Fibroblast of lung (primary cell): Measurements from ENCODE around the gene AFF2. TPM values are rescaled to one million over a fixed set of nuclear protein-coding genes. Genes with fewer than 3 reads are reported as not detected.
"Not testable (repeated sequence)": the region's sequence is repeated elsewhere in the genome, so short reads cannot be mapped to it uniquely, and the experiment has no call there.

Experiments used
- DNase-seq, 2 donors: peaks; one replicate each; pipeline versions ENCODE4 v3.0.0 to v3.0.0-alpha.2; 2010; ENCODE audit warnings: low read depth in 2 of 2
- H2AFZ ChIP-seq: 2 replicates; pipeline ENCODE4 v1.5.1; 2012; ENCODE audit warnings: low read length, control low read depth, inconsistent platforms
- H3K27ac ChIP-seq: 2 replicates; pipeline ENCODE4 v1.5.1; 2011; ENCODE audit warnings: low read length, control low read depth; ENCODE audit not compliant: insufficient read depth
- H3K27me3 ChIP-seq: 2 replicates; pipeline ENCODE4 v1.5.1; 2011; ENCODE audit warnings: mild to moderate bottlenecking, low read length; ENCODE audit not compliant: control insufficient read depth, insufficient read depth
- H3K36me3 ChIP-seq: 2 replicates; pipeline ENCODE4 v1.5.1; 2011; ENCODE audit warnings: low read length; ENCODE audit not compliant: control insufficient read depth, insufficient read depth
- H3K4me1 ChIP-seq: 2 replicates; pipeline ENCODE4 v1.5.1; 2011; ENCODE audit warnings: low read length; ENCODE audit not compliant: control insufficient read depth, insufficient read depth; ENCODE audit errors: extremely low read depth
- H3K4me2 ChIP-seq: 2 replicates; pipeline ENCODE4 v1.5.1; 2011; ENCODE audit warnings: low read length, control low read depth; ENCODE audit not compliant: insufficient read depth; ENCODE audit errors: extremely low read depth
- H3K4me3 ChIP-seq, 4 experiments: fragments of 200-600 bp in 1 of 4; sonication (generic) in 1 of 4; replicated peaks in 1 of 4; 2 replicates each; pipeline ENCODE4 v1.5.1; 2011 to 2016; ENCODE audit warnings: low read length in 4 of 4, low read depth in 3 of 4, mild to moderate bottlenecking in 3 of 4, control low read depth in 2 of 4, inconsistent platforms in 1 of 4, mixed read lengths in 1 of 4; ENCODE audit not compliant: insufficient read depth in 1 of 4; ENCODE audit errors: control extremely low read depth in 1 of 4
- H3K79me2 ChIP-seq: 2 replicates; pipeline ENCODE4 v1.5.1; 2012; ENCODE audit warnings: mild to moderate bottlenecking, low read length, inconsistent platforms; ENCODE audit not compliant: control insufficient read depth, insufficient read depth
- H3K9ac ChIP-seq: 2 replicates; pipeline ENCODE4 v1.5.1; 2011; ENCODE audit warnings: mild to moderate bottlenecking, low read length, control low read depth; ENCODE audit not compliant: insufficient read depth
- H3K9me3 ChIP-seq: 2 replicates; pipeline ENCODE4 v1.5.1; 2012; ENCODE audit warnings: low read depth, low read length; ENCODE audit not compliant: control insufficient read depth, insufficient read depth
- H4K20me1 ChIP-seq: 2 replicates; pipeline ENCODE4 v1.5.1; 2011; ENCODE audit warnings: low read length; ENCODE audit not compliant: control insufficient read depth, insufficient read depth; ENCODE audit errors: extremely low read depth
- EZH2 ChIP-seq: IDR thresholded peaks from 2 replicates; pipeline ENCODE4 v1.5.1; 2012; ENCODE audit warnings: low read length, control low read depth, mild to moderate bottlenecking; ENCODE audit errors: missing control alignments
- polyA plus RNA-seq, 2 donors: library from polyadenylated mRNA; depleted of rRNA in 1 of 2; stranded (reverse) in 1 of 2; unstranded in 1 of 2; fragments of >200 nt; gene quantifications; 2 replicates each; pipeline ENCODE4 v1.2.1, GENCODE V29; 2011 to 2012; ENCODE audit warnings: missing spikeins in 1 of 2
- total RNA-seq: library from RNA; depleted of rRNA; stranded (reverse); fragments of >200 nt; gene quantifications from 2 replicates; pipeline ENCODE4 v1.2.1, GENCODE V29; 2014
- TF ChIP-seq, protein P1 (sequence below), 2 donors: IDR thresholded peaks in 1 of 2; conservative IDR thresholded peaks in 1 of 2; 1 replicate in 1 of 2; 2 replicates in 1 of 2; pipeline ENCODE4 v1.5.1; 2011 to 2012; ENCODE audit warnings: low read length in 2 of 2, control low read depth in 1 of 2, inconsistent platforms in 1 of 2, low read depth in 1 of 2, mild to moderate bottlenecking in 1 of 2

Gene AFF2
- total and polyA plus RNA-seq, 2 donors (not counting 1 experiment from before 2014, with no cell fraction given) = under 0.01 to 0.05 TPM

DNA sequence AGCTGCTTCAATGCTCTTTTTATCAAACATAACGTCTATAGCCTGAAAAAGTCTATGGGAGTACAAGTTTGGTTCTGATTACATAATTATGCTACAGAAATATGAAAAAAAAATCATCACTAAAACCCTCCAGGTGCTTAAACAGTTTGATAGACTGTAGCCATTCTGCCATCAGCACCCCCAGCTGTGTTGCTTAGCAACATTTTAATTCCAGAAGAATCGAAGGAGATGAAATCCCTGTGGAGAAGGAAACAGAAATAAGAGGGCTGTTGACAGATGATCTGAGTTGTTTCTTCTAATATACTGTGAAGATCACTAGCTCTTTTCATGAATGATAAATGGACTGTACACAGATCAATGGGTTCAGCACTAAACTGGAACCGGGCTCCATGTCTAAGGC is 402.8 kb downstream of the AFF2 start:
- Histone ChIP-seq H4K20me1 (no peaks in the 10 kb centered on the region), H3K27ac (no peak overlapping the region), H3K27me3 (no peaks in the 10 kb centered on the region), H3K9ac (no peak overlapping the region), H3K4me3 (no peak overlapping the region), H3K79me2 (no peaks in the 10 kb centered on the region), H3K4me1 (no peaks in the 10 kb centered on the region), H3K4me2 (no peak overlapping the region), H3K36me3 (no peaks in the 10 kb centered on the region), H3K9me3 (no peaks in the 10 kb centered on the region), H2AFZ (no peak overlapping the region)
- TF ChIP-seq, protein P1, sequence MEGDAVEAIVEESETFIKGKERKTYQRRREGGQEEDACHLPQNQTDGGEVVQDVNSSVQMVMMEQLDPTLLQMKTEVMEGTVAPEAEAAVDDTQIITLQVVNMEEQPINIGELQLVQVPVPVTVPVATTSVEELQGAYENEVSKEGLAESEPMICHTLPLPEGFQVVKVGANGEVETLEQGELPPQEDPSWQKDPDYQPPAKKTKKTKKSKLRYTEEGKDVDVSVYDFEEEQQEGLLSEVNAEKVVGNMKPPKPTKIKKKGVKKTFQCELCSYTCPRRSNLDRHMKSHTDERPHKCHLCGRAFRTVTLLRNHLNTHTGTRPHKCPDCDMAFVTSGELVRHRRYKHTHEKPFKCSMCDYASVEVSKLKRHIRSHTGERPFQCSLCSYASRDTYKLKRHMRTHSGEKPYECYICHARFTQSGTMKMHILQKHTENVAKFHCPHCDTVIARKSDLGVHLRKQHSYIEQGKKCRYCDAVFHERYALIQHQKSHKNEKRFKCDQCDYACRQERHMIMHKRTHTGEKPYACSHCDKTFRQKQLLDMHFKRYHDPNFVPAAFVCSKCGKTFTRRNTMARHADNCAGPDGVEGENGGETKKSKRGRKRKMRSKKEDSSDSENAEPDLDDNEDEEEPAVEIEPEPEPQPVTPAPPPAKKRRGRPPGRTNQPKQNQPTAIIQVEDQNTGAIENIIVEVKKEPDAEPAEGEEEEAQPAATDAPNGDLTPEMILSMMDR (conservative IDR thresholded peaks at IDR 0.05 in 1 of 2, IDR thresholded peaks at IDR 0.05 in 1 of 2; ENCODE audit: low read depth in 1 of 2, low read length in 2 of 2) = no peak
- no peak for TF ChIP-seq EZH2
- DNase-seq = no peak

DNA sequence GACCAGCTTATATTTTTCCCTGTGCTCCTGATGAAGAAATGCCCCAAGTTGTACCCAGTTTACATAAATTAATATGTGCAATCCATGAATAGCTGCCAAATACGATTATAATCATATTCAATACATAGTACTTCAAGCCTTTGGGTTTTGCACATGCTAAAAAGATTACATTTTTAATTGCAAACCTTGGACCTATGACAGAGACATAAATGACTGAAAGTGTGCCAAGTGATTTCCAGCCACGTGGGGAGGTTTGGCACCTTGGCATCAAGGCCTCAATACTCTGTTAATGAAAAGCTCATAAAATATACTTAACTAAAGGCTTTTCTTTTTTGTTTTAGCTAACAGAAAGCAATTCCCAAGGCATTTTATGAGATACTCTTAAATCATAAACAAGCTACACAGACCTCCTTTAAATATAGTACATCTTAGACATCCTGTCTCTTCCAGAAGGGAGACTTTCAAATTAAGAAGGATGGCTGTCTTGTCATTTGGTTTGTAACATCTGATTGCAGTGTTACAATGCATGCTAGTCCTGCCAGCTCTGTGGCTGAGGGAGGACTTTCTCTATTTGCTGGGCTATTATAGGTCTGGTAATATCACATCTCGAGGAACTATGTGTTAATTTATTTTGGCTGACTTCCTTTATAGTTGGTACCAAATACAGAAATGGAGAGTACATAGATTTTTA is 404.1 kb downstream of the AFF2 start:
- no peak overlapping the region for H3K9ac ChIP-seq
- H4K20me1 ChIP-seq = no peaks in the 10 kb centered on the region
- TF ChIP-seq, protein P1 (conservative IDR thresholded peaks at IDR 0.05 in 1 of 2, IDR thresholded peaks at IDR 0.05 in 1 of 2; ENCODE audit: low read depth in 1 of 2, low read length in 2 of 2) = no peak
- TF ChIP-seq EZH2 = no peak
- H2AFZ ChIP-seq = no peak overlapping the region
- no peak overlapping the region for H3K4me3 ChIP-seq
- H3K27me3 ChIP-seq = no peaks in the 10 kb centered on the region
- no peak overlapping the region for H3K4me2 ChIP-seq
- H3K27ac ChIP-seq = no peak overlapping the region
- no peaks in the 10 kb centered on the region for H3K79me2 ChIP-seq
- H3K4me1 ChIP-seq = no peaks in the 10 kb centered on the region
- no peak for DNase-seq
- H3K36me3 ChIP-seq = no peaks in the 10 kb centered on the region
- no peaks in the 10 kb centered on the region for H3K9me3 ChIP-seq

DNA sequence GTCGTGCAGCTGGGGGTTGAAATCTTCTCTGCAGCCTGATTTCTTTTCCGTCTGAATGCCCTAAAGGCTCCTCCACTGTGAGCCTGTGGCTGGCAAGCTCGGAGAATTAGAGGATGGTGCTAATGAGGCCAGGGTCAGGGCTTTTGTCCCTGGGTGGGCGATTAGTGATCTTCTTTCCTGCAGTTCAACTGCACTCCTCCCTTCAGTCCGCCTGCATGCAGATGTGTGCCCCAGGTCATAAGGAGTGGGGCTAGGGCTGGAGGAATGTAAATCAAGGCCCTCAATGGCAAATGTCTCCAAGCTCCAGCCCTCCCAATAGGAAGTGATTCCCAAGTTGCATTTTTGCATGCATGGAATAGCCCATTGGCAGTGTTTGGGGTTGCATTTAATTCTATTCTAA is 405.0 kb downstream of the AFF2 start:
- H4K20me1 ChIP-seq = no peaks in the 10 kb centered on the region
- no peak overlapping the region for H3K27ac ChIP-seq
- no peak overlapping the region for H3K4me2 ChIP-seq
- no peaks in the 10 kb centered on the region for H3K9me3 ChIP-seq
- no peak overlapping the region for H2AFZ ChIP-seq
- DNase-seq = no peak
- no peak overlapping the region for H3K4me3 ChIP-seq
- TF ChIP-seq, protein P1 (conservative IDR thresholded peaks at IDR 0.05 in 1 of 2, IDR thresholded peaks at IDR 0.05 in 1 of 2; ENCODE audit: low read depth in 1 of 2, low read length in 2 of 2) = no peak
- TF ChIP-seq EZH2 = no peak
- no peaks in the 10 kb centered on the region for H3K79me2 ChIP-seq
- H3K9ac ChIP-seq = no peak overlapping the region
- H3K36me3 ChIP-seq = no peaks in the 10 kb centered on the region
- H3K27me3 ChIP-seq = no peaks in the 10 kb centered on the region
- no peaks in the 10 kb centered on the region for H3K4me1 ChIP-seq

DNA sequence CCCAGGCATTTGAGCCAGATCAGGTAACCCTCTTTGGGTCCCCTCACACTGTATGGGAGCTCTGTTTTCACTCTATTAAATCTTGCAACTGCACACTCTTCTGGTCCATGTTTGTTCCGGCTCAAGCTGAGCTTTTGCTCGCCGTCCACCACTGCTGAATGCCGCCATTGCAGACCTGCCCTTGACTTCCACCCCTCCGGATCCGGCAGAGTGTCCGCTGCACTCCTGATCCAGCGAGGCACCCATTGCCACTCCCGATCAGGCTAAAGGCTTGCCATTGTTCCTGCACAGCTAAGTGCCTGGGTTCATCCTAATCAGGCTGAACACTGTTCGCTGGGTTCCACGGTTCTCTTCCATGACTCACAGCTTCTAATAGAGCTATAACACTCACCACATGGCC is 406.2 kb downstream of the AFF2 start:
- not testable (repeated sequence) for H3K4me2 ChIP-seq, H3K4me1 ChIP-seq, H2AFZ ChIP-seq, H3K79me2 ChIP-seq, H3K4me3 ChIP-seq, H3K36me3 ChIP-seq, DNase-seq, H3K9me3 ChIP-seq, H3K9ac ChIP-seq, H4K20me1 ChIP-seq, H3K27me3 ChIP-seq, H3K27ac ChIP-seq
